Transverse colon (tissue), 4 donors: ENCODE results near the gene VSTM2L.

Experiments used
- EP300 ChIP-seq: sonication (generic); formaldehyde crosslinking; IDR thresholded peaks from one replicate; pipeline ENCODE4 v1.6.1; 2017; ENCODE audit warnings: antibody characterized with exemption, low read depth
- POLR2A ChIP-seq: fragments of 450-650 bp; IDR thresholded peaks from one replicate; pipeline ENCODE4 v1.6.1; 2016; ENCODE audit warnings: antibody characterized with exemption, mild to moderate bottlenecking, moderate library complexity
- POLR2AphosphoS5 ChIP-seq, 3 donors: sonication (generic); formaldehyde crosslinking; IDR thresholded peaks; one replicate each; pipeline ENCODE4 v1.6.1; 2016; ENCODE audit warnings: antibody characterized with exemption in 3 of 3
- TF ChIP-seq, protein P1 (sequence below), 5 experiments: fragments of 200-600 bp in 3 of 5; fragments of 450-650 bp in 2 of 5; sonication (generic) in 3 of 5; IDR thresholded peaks; 1 replicate in 2 of 5; 2 replicates in 3 of 5; pipeline ENCODE4 v1.5.1; 2016 to 2017; ENCODE audit warnings: antibody characterized with exemption in 5 of 5, inconsistent platforms in 3 of 5, mild to moderate bottlenecking in 2 of 5, moderate library complexity in 1 of 5

DNA sequence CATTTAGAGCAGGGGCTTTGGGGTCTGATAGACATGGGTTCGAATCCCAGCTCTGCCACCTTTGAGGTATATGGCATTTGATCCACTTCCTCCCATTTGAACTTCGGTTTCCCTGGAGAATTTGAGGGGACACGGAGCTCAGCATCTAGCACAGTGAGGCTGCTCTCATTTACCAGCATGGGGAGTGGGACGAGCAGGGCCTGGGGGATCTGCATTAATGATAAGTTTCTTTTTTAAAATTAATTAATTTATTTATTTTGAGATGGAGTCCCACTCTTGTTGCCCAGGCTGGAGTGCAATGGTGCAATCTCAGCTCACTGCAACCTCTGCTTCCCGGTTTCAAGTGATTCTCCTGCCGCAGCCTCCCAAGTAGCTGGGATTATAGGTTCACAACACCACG, 52.6 kb downstream of the VSTM2L start:
- TF ChIP-seq, protein P1, sequence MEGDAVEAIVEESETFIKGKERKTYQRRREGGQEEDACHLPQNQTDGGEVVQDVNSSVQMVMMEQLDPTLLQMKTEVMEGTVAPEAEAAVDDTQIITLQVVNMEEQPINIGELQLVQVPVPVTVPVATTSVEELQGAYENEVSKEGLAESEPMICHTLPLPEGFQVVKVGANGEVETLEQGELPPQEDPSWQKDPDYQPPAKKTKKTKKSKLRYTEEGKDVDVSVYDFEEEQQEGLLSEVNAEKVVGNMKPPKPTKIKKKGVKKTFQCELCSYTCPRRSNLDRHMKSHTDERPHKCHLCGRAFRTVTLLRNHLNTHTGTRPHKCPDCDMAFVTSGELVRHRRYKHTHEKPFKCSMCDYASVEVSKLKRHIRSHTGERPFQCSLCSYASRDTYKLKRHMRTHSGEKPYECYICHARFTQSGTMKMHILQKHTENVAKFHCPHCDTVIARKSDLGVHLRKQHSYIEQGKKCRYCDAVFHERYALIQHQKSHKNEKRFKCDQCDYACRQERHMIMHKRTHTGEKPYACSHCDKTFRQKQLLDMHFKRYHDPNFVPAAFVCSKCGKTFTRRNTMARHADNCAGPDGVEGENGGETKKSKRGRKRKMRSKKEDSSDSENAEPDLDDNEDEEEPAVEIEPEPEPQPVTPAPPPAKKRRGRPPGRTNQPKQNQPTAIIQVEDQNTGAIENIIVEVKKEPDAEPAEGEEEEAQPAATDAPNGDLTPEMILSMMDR (IDR thresholded peaks at IDR 0.05) = no peak
- TF ChIP-seq POLR2A = no peak
- TF ChIP-seq POLR2AphosphoS5 (IDR thresholded peaks at IDR 0.05) = no peak
- TF ChIP-seq EP300 = no peak
